Mesendoderm (in vitro differentiated cells): Measurements from ENCODE around the gene MNAT1.

Experiments used
- DNase-seq: peaks from one replicate; pipeline ENCODE4 v3.0.0; 2013
- H2AK5ac ChIP-seq: 2 replicates; pipeline ENCODE4 v1.6.1; 2013; ENCODE audit warnings: low read length, inconsistent platforms
- H2BK120ac ChIP-seq: 2 replicates; pipeline ENCODE4 v1.6.1; 2013; ENCODE audit warnings: low read depth, mild to moderate bottlenecking, low read length, moderate library complexity, mixed read lengths
- H2BK15ac ChIP-seq: replicated peaks from 2 replicates; pipeline ENCODE4 v1.6.1; 2013; ENCODE audit warnings: low read depth, mild to moderate bottlenecking, moderate library complexity
- H2BK5ac ChIP-seq: 2 replicates; pipeline ENCODE4 v1.6.1; 2013; ENCODE audit warnings: low read length, inconsistent platforms
- H3K18ac ChIP-seq: 2 replicates; pipeline ENCODE4 v1.6.1; 2013; ENCODE audit warnings: mild to moderate bottlenecking, low read length, mixed read lengths
- H3K23ac ChIP-seq: one replicate; pipeline ENCODE4 v1.6.1; 2013; ENCODE audit warnings: low read length
- H3K27ac ChIP-seq: 2 replicates; pipeline ENCODE4 v1.5.1; 2013; ENCODE audit warnings: low read depth, mild to moderate bottlenecking, inconsistent platforms, low read length, moderate library complexity
- H3K27me3 ChIP-seq: 2 replicates; pipeline ENCODE4 v1.6.1; 2013; ENCODE audit warnings: low read length, control low read depth, mild to moderate bottlenecking, inconsistent platforms; ENCODE audit not compliant: insufficient read depth, poor library complexity
- H3K36me3 ChIP-seq: 2 replicates; pipeline ENCODE4 v1.6.1; 2013; ENCODE audit warnings: low read length, inconsistent platforms; ENCODE audit not compliant: control insufficient read depth, insufficient read depth
- H3K4ac ChIP-seq: one replicate; pipeline ENCODE4 v1.6.1; 2013; ENCODE audit warnings: low read depth, mild to moderate bottlenecking, low read length, moderate library complexity
- H3K4me1 ChIP-seq: 2 replicates; pipeline ENCODE4 v1.6.1; 2013; ENCODE audit warnings: low read depth, low read length, inconsistent platforms; ENCODE audit not compliant: control insufficient read depth
- H3K4me2 ChIP-seq: 2 replicates; pipeline ENCODE4 v1.6.1; 2013; ENCODE audit warnings: low read length
- H3K4me3 ChIP-seq: 2 replicates; pipeline ENCODE4 v1.5.1; 2013; ENCODE audit warnings: mild to moderate bottlenecking, low read length
- H3K56ac ChIP-seq: one replicate; pipeline ENCODE4 v1.6.1; 2013; ENCODE audit warnings: low read length
- H3K79me1 ChIP-seq: 2 replicates; pipeline ENCODE4 v1.6.1; 2013; ENCODE audit warnings: low read length, inconsistent platforms
- H3K79me2 ChIP-seq: 2 replicates; pipeline ENCODE4 v1.6.1; 2013; ENCODE audit warnings: mild to moderate bottlenecking, low read length; ENCODE audit not compliant: control insufficient read depth, insufficient read depth
- H3K9ac ChIP-seq: 2 replicates; pipeline ENCODE4 v1.6.1; 2013; ENCODE audit warnings: low read length, inconsistent platforms
- H4K5ac ChIP-seq: one replicate; pipeline ENCODE4 v1.6.1; 2013; ENCODE audit warnings: low read length
- H4K8ac ChIP-seq: one replicate; pipeline ENCODE4 v1.6.1; 2013; ENCODE audit warnings: low read depth, mild to moderate bottlenecking, control low read depth, low read length, moderate library complexity
- WGBS: extraction: QIAGEN DNeasy Blood & Tissue Kit; methylation state at CpG from one replicate; pipeline ENCODE4 v1.1.7; 2013; ENCODE audit warnings: low lambda C conversion rate, missing lambda C conversion rate; ENCODE audit not compliant: insufficient coverage; ENCODE audit errors: extremely low coverage; 5-methylcytosine and 5-hydroxymethylcytosine counted together

Gene MNAT1

GRCh38 chr14:60721326-60722106 is 13.0 kb upstream of the MNAT1 start:
- peak overlapping the region; percentile 80 for H3K9ac ChIP-seq
- H3K27me3 ChIP-seq = no peaks in the 10 kb centered on the region
- H3K36me3 ChIP-seq = peaks cover 1% of the 10 kb centered on the region
- H3K56ac ChIP-seq = peak overlapping the region; percentile 98
- H3K79me2 ChIP-seq = peaks cover 29% of the 10 kb centered on the region
- no peak overlapping the region for H2BK15ac ChIP-seq
- peak; percentile 78 for DNase-seq
- peaks cover 8% of the 10 kb centered on the region for H3K79me1 ChIP-seq
- H3K27ac ChIP-seq = peak overlapping the region; percentile 27
- no peak overlapping the region for H2AK5ac ChIP-seq
- H2BK120ac ChIP-seq = no peak overlapping the region
- H3K18ac ChIP-seq = peak overlapping the region; percentile 76
- WGBS = no CpG with 5 or more reads among the region's 70 CpGs
- H3K4me2 ChIP-seq = peak overlapping the region; percentile 95
- no peak overlapping the region for H2BK5ac ChIP-seq
- peaks cover 11% of the 10 kb centered on the region for H3K4me1 ChIP-seq
- no peak overlapping the region for H4K5ac ChIP-seq
- H4K8ac ChIP-seq = no peak overlapping the region
- peak overlapping the region; percentile 49 for H3K4me3 ChIP-seq
- H3K23ac ChIP-seq = no peak overlapping the region
- no peak overlapping the region for H3K4ac ChIP-seq

- Histone ChIP-seq H3K56ac (peak overlapping the region; percentile 98), H3K79me1 (peaks cover 8% of the 10 kb centered on the region), H3K4me3 (peak overlapping the region; percentile 49), H3K18ac (peak overlapping the region; percentile 52), H3K23ac (no peak overlapping the region), H3K9ac (peak overlapping the region; percentile 80), H3K79me2 (peaks cover 29% of the 10 kb centered on the region), H3K4me1 (peaks cover 11% of the 10 kb centered on the region), H2AK5ac (no peak overlapping the region), H3K4ac (no peak overlapping the region), H2BK15ac (no peak overlapping the region), H4K8ac (no peak overlapping the region), H3K27ac (peak overlapping the region; percentile 19), H3K36me3 (peaks cover 1% of the 10 kb centered on the region), H2BK120ac (no peak overlapping the region), H3K4me2 (peak overlapping the region; percentile 95), H3K27me3 (no peaks in the 10 kb centered on the region), H2BK5ac (no peak overlapping the region), H4K5ac (no peak overlapping the region)
- no peak for DNase-seq
- no CpG with 5 or more reads among the region's 11 CpGs for WGBS
Measured at GRCh38 chr14:60722107-60722356, 12.5 kb upstream of the MNAT1 start.

DNA sequence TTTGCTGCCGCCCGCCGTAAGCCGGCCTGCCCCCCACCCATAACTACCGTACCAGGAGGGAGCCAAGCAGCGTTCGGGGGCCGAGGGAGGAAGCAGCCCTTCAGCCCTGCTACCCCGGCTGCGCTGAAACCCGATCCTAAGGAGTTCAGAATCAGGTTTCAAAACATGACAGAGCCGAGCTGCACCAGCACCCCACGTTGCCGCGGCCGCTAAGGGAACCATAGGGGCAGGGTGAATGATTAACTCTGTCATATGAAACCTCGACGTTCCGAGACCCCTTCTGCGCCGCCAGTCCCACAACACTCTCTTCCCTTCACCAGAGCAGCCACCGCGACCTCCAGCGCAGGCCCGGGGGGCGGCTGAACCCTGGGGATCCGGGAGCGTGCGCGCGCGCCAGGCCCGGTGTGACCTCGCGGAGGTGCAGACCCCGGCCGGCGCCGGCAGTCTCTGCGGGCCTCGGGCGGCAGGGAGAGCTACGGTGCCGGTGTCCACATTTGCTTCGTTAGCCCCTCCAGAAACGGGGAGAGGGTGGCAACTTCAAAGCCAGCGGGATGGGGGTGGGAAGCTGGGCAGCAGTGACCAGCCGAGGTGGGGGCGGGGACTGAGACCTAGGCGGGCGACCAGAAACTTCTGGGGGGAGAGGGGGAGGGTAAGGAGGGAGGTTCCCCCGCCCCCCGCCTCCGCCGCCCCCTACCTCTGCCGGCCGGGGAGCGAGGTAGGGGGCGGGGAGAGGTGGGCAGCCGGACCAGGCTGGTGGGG is 12.0 kb upstream of the MNAT1 start:
- Histone ChIP-seq H3K4me1 (peaks cover 11% of the 10 kb centered on the region), H2BK120ac (peak overlapping the region; percentile 23), H3K27me3 (no peaks in the 10 kb centered on the region), H2AK5ac (no peak overlapping the region), H3K18ac (peak overlapping the region; percentile 75), H3K23ac (peak overlapping the region; percentile 99), H3K27ac (peak overlapping the region; percentile 86), H4K5ac (no peak overlapping the region), H4K8ac (no peak overlapping the region), H3K79me1 (peaks cover 8% of the 10 kb centered on the region), H3K36me3 (peaks cover 1% of the 10 kb centered on the region), H3K4ac (peak overlapping the region; percentile 98), H3K56ac (peak overlapping the region; percentile 98), H2BK15ac (peak overlapping the region; percentile 48), H3K79me2 (peaks cover 29% of the 10 kb centered on the region), H3K4me2 (peak overlapping the region; percentile 95), H3K4me3 (peak overlapping the region; percentile 49), H3K9ac (peak overlapping the region; percentile 93), H2BK5ac (no peak overlapping the region)
- DNase-seq = peak; percentile 82
- whole genome bisulfite sequencing = no CpG with 5 or more reads among the region's 60 CpGs

GRCh38 chr14:60723116-60723906 is 11.2 kb upstream of the MNAT1 start:
- Histone ChIP-seq H3K79me2 (peaks cover 29% of the 10 kb centered on the region), H3K23ac (peak overlapping the region; percentile 99), H3K27me3 (no peaks in the 10 kb centered on the region), H3K36me3 (peaks cover 1% of the 10 kb centered on the region), H3K9ac (peak overlapping the region; percentile 93), H2BK120ac (peak overlapping the region; percentile 23), H3K56ac (peak overlapping the region; percentile 98), H2BK5ac (peak overlapping the region; percentile 31), H2BK15ac (peak overlapping the region; percentile 48), H3K18ac (peak overlapping the region; percentile 75), H3K4me3 (peak overlapping the region; percentile 49), H4K8ac (no peak overlapping the region), H3K79me1 (peaks cover 8% of the 10 kb centered on the region), H4K5ac (no peak overlapping the region), H3K4me2 (peak overlapping the region; percentile 86), H2AK5ac (no peak overlapping the region), H3K4me1 (peaks cover 11% of the 10 kb centered on the region), H3K4ac (peak overlapping the region; percentile 98), H3K27ac (peak overlapping the region; percentile 91)
- no CpG with 5 or more reads among the region's 78 CpGs for WGBS
- peak; percentile 81 for DNase-seq

DNA sequence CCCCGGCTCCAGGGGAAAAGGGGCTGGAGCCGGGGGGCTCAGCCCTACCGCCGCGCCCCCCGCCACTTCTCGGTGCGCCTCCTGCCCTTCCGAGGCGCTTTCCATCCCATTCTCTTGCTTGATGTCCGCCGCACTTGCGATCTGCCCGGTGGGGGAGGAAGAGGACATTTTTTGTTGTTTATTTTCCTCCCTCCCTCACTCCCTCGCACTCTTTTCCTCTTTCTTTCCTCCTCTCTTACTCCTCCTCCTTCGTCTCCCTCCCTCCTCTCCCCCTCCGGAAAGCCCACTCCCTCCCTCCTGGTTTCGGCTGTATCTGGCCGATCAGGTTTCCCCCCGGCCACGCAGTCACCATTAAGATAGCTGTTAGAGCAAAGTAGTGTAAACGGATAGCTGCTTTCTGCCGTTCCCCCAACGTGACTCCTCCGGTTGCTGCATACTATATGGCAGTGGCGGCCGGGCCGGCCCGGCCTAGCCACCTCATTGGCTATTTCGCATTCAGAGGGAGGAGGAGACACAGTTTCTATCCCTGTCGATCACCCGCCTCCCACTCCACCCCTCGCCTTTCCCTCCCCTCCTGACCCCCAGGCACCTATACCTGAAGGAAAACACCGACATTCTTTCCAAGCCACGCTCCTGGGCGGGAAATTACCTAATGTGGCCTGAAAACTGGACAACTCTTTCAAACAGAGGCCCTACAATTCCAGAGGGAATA is 10.5 kb upstream of the MNAT1 start, which contains the start of gene SIX4:
Gene SIX4 (minus strand): TSS at position 445 of the 712 bp plus-strand sequence. CDS start 277 bp downstream, at position 168.
- Histone ChIP-seq H3K56ac (peak within 1 kb of the TSS; percentile 98), H3K4me3 (peak within 1 kb of the TSS; percentile 49), H3K27ac (peak within 1 kb of the TSS; percentile 91), H3K4me1 (peaks cover 11% of the 10 kb centered on the region), H3K9ac (peak within 1 kb of the TSS; percentile 93), H2BK120ac (no peak within 1 kb of the TSS), H3K79me1 (peaks cover 8% of the 10 kb centered on the region), H2BK15ac (peak within 1 kb of the TSS; percentile 48), H3K18ac (peak within 1 kb of the TSS; percentile 75), H3K4me2 (peak within 1 kb of the TSS; percentile 86), H3K79me2 (peaks cover 29% of the 10 kb centered on the region), H3K36me3 (peaks cover 1% of the 10 kb centered on the region), H2AK5ac (no peak within 1 kb of the TSS), H3K27me3 (no peaks in the 10 kb centered on the region), H2BK5ac (peak within 1 kb of the TSS; percentile 90), H3K23ac (peak within 1 kb of the TSS; percentile 99), H3K4ac (peak within 1 kb of the TSS; percentile 98), H4K5ac (no peak within 1 kb of the TSS), H4K8ac (no peak within 1 kb of the TSS)
- DNase-seq = peak; percentile 95
- no CpG with 5 or more reads among the region's 36 CpGs for WGBS
